Endothelial cell of umbilical vein (primary cell): ENCODE measurements around the gene LRRC23. TPM values are rescaled to one million over a fixed set of nuclear protein-coding genes. Genes with fewer than 3 reads are reported as not detected.

Experiments
- BruUV-seq: library from RNA; stranded (reverse); fragments of 400-500 nt; replicated peaks from 2 replicates; lab custom pipeline; 2021; lab: Mats Ljungman, UMichigan
- CTCF ChIA-PET: fragments of 300-600, 350-600 bp; sonication (Branson Sonifier 250); formaldehyde crosslinking; loops from one replicate; lab custom pipeline; 2021; ENCODE audit warnings: antibody characterized with exemption, inconsistent platforms; lab: Charles Lee
- POLR2A ChIA-PET: fragments of 300-600, 350-600 bp; sonication (Branson Sonifier 250); formaldehyde crosslinking; loops from one replicate; lab custom pipeline; 2021; ENCODE audit warnings: antibody characterized with exemption, inconsistent platforms; lab: Charles Lee
- DNase-seq: peaks from one replicate; pipeline ENCODE4 v3.0.0-alpha.2; 2011; ENCODE audit warnings: low read depth, low spot score
- FAIRE-seq: peaks from 2 replicates; lab custom pipeline; 2011; peaks lifted over from hg19 to GRCh38; lab: Jason Lieb, UNC
- H2AFZ ChIP-seq: 2 replicates; pipeline ENCODE4 v1.6.0; 2012; ENCODE audit warnings: low read depth, low read length, control low read depth, inconsistent platforms
- H3K27ac ChIP-seq: 2 replicates; pipeline ENCODE4 v1.5.1; 2011; ENCODE audit warnings: low read depth, mild to moderate bottlenecking, control low read depth, low read length, moderate library complexity; ENCODE audit not compliant: insufficient read depth
- H3K27me3 ChIP-seq, 2 experiments: 2 replicates each; pipeline versions ENCODE4 v1.6.0 to v1.6.1; 2011; ENCODE audit warnings: low read length in 2 of 2, mixed read lengths in 1 of 2; ENCODE audit not compliant: control insufficient read depth in 2 of 2, insufficient read depth in 2 of 2
- H3K36me3 ChIP-seq, 2 experiments: 2 replicates in 1 of 2; 3 replicates in 1 of 2; pipeline ENCODE4 v1.5.1; 2011; ENCODE audit warnings: low read length in 2 of 2, mild to moderate bottlenecking in 1 of 2, moderate library complexity in 1 of 2; ENCODE audit not compliant: control insufficient read depth in 2 of 2, insufficient read depth in 2 of 2; ENCODE audit errors: extremely low read depth in 1 of 2
- H3K4me1 ChIP-seq: 3 replicates; pipeline ENCODE4 v1.5.1; 2011; ENCODE audit warnings: mild to moderate bottlenecking, low read length; ENCODE audit not compliant: control insufficient read depth, insufficient read depth; ENCODE audit errors: extremely low read depth
- H3K4me2 ChIP-seq: 2 replicates; pipeline ENCODE4 v1.6.1; 2011; ENCODE audit warnings: low read length, control low read depth, mixed read lengths; ENCODE audit not compliant: insufficient read depth
- H3K4me3 ChIP-seq, 3 experiments: fragments of 200-600 bp in 1 of 3; sonication (generic), shearing (Covaris generic) in 1 of 3; replicated peaks in 1 of 3; 2 replicates each; pipeline ENCODE4 v1.5.1; 2011 to 2016; ENCODE audit warnings: control low read depth in 3 of 3, low read length in 3 of 3, mild to moderate bottlenecking in 2 of 3, inconsistent platforms in 1 of 3, low read depth in 1 of 3, moderate library complexity in 1 of 3; ENCODE audit not compliant: insufficient read depth in 1 of 3
- H3K79me2 ChIP-seq: 2 replicates; pipeline ENCODE4 v1.6.0; 2012; ENCODE audit warnings: low read length, inconsistent platforms; ENCODE audit not compliant: control insufficient read depth, insufficient read depth
- H3K9ac ChIP-seq: replicated peaks from 2 replicates; pipeline ENCODE3; 2011; ENCODE audit warnings: low read length, control low read depth; ENCODE audit not compliant: insufficient read depth; ENCODE audit errors: extremely low read depth
- H3K9me1 ChIP-seq: replicated peaks from 3 replicates; pipeline ENCODE4 v1.6.0; 2011; ENCODE audit warnings: mild to moderate bottlenecking, low read length; ENCODE audit not compliant: control insufficient read depth, insufficient read depth; ENCODE audit errors: extremely low read depth
- H3K9me3 ChIP-seq: replicated peaks from 2 replicates; pipeline ENCODE4 v1.5.1; 2012; ENCODE audit warnings: low read length, inconsistent platforms; ENCODE audit not compliant: control insufficient read depth, insufficient read depth
- H4K20me1 ChIP-seq: replicated peaks from 2 replicates; pipeline ENCODE3; 2011; ENCODE audit warnings: mild to moderate bottlenecking, low read length; ENCODE audit not compliant: control insufficient read depth, insufficient read depth; ENCODE audit errors: extremely low read depth
- CTCF ChIP-seq, 2 donors: IDR thresholded peaks; 1 replicate in 1 of 2; 2 replicates in 1 of 2; pipeline ENCODE4 v1.5.1; 2011; ENCODE audit warnings: low read length in 2 of 2, mild to moderate bottlenecking in 2 of 2, moderate library complexity in 2 of 2, control low read depth in 1 of 2, inconsistent platforms in 1 of 2, low read depth in 1 of 2; ENCODE audit not compliant: insufficient read depth in 1 of 2; ENCODE audit errors: extremely low read depth in 1 of 2
- FOS ChIP-seq: IDR thresholded peaks from 2 replicates; pipeline ENCODE4 v1.6.1; 2011; ENCODE audit warnings: mild to moderate bottlenecking, low read length, moderate library complexity, borderline replicate concordance; ENCODE audit not compliant: insufficient read depth
- GATA2 ChIP-seq: IDR thresholded peaks from 2 replicates; pipeline ENCODE4 v1.7.0; 2011; ENCODE audit warnings: low read depth, mild to moderate bottlenecking, moderate library complexity, mixed read lengths, low read length; ENCODE audit not compliant: insufficient read length, insufficient read depth
- MAX ChIP-seq: IDR thresholded peaks from 2 replicates; pipeline ENCODE4 v1.6.1; 2011; ENCODE audit not compliant: insufficient read depth, insufficient read length
- POLR2AphosphoS5 ChIP-seq: IDR thresholded peaks from 2 replicates; pipeline ENCODE4 v1.6.1; 2012; ENCODE audit warnings: low read depth, mild to moderate bottlenecking, control low read depth, low read length, moderate library complexity; ENCODE audit not compliant: insufficient read depth
- dilution Hi-C: fragments of 300-500 bp; cut with MboI; formaldehyde crosslinking; loops from one replicate; pipeline ENCODE4 v1.15.0; 2019; ENCODE audit warnings: low sequenced_read_pairs; ENCODE audit not compliant: extremely low pct_ligation_motif_present
- intact Hi-C: fragments of 100-400 bp; cut with micrococcal nuclease; formaldehyde crosslinking; loops from one replicate; pipeline ENCODE4 v1.10.0; 2022
- polyA plus RNA-seq, 4 experiments: library from polyadenylated mRNA; depleted of rRNA in 3 of 4; stranded (reverse) in 3 of 4; unstranded in 1 of 4; fragments of >200 nt; gene quantifications; 2 replicates each; pipeline versions ENCODE4 v1.2.1 to v1.2.3, GENCODE V29; 2011 to 2012; ENCODE audit warnings: missing spikeins in 1 of 4
- total RNA-seq: library from RNA; stranded (reverse); gene quantifications from 2 replicates; pipeline ENCODE4 v1.2.3, GENCODE V29; 2021

Gene LRRC23
- total and polyA plus RNA-seq, 2 donors (not counting 3 experiments of a cell fraction or from before 2014, with no cell fraction given): 3.1 to 3.5 TPM

- Histone ChIP-seq H3K4me1 (peaks cover 37% of the 10 kb centered on the region), H3K9me3 (no peaks in the 10 kb centered on the region), H3K27me3 (no peaks in the 10 kb centered on the region), H3K36me3 (peaks cover 5 to 23% of the 10 kb centered on the region in 2 experiments), H4K20me1 (peaks cover 8% of the 10 kb centered on the region), H3K9ac (peak overlapping the region; percentile 1), H3K9me1 (no peaks in the 10 kb centered on the region), H3K4me3 (no peak overlapping the region), H2AFZ (no peak overlapping the region), H3K79me2 (peaks cover 41% of the 10 kb centered on the region), H3K4me2 (no peak overlapping the region), H3K27ac (peak overlapping the region; percentile 31)
- FAIRE-seq: peak; percentile 81
- CTCF ChIA-PET: interaction anchor here (0.6 to 3.0 kb wide), 7 partner anchors 9 to 65 kb away, joined by 3 to 23 read pairs (median 4); partner anchors contain the start of genes C12orf57 and RNU7-1
- DNase-seq: peak; percentile 56
- dilution Hi-C loops (no loop called here), intact Hi-C loops (no loop called here)
- TF ChIP-seq FOS (no peak), POLR2AphosphoS5 (no peak), CTCF (IDR thresholded peaks at IDR 0.05; ENCODE audit: extremely low read depth in 1 of 2, insufficient read depth in 1 of 2, low read depth in 1 of 2, low read length in 2 of 2) (no peak), MAX (no peak), GATA2 (no peak)
- no TSS peak for BruUV-seq
- POLR2A ChIA-PET: interaction anchor here (1.1 to 1.4 kb wide), 2 partner anchors 9 to 10 kb away, joined by 3 to 10 read pairs; partner anchors contain the start of genes C12orf57 and RNU7-1
These were observed 29.5 kb downstream of the LRRC23 start for GRCh38 chr12:6934110-6934509.
